Endodermal cell (in vitro differentiated cells): ENCODE results near the gene FOLR3. TPM values are rescaled to one million over a fixed set of nuclear protein-coding genes. Genes with fewer than 3 reads are reported as not detected.
"Not testable (repeated sequence)": the region's sequence is repeated elsewhere in the genome, so short reads cannot be mapped to it uniquely, and the experiment has no call there.

ENCODE experiments used
- DNase-seq: peaks from one replicate; pipeline ENCODE4 v3.0.0-alpha.2; 2017
- H3K27ac ChIP-seq: 2 replicates; pipeline ENCODE4 v1.5.1; 2013; ENCODE audit warnings: mild to moderate bottlenecking, low read depth, low read length, moderate library complexity
- H3K27me3 ChIP-seq: 2 replicates; pipeline ENCODE4 v1.6.1; 2013; ENCODE audit warnings: mild to moderate bottlenecking, low read length, moderate library complexity; ENCODE audit not compliant: insufficient read depth, control insufficient read depth, poor library complexity, severe bottlenecking
- H3K36me3 ChIP-seq: 2 replicates; pipeline ENCODE4 v1.7.0; 2013; ENCODE audit warnings: mild to moderate bottlenecking, low read length, moderate library complexity; ENCODE audit not compliant: control insufficient read depth, insufficient read depth
- H3K4me1 ChIP-seq: one replicate; pipeline ENCODE4 v1.7.0; 2013; ENCODE audit warnings: low read length; ENCODE audit not compliant: control insufficient read depth, insufficient read depth
- H3K4me3 ChIP-seq: 2 replicates; pipeline ENCODE4 v1.5.1; 2013; ENCODE audit warnings: mild to moderate bottlenecking, low read length, moderate library complexity
- H3K9ac ChIP-seq: 2 replicates; pipeline ENCODE4 v1.6.1; 2013; ENCODE audit warnings: mild to moderate bottlenecking, low read length, moderate library complexity; ENCODE audit not compliant: poor library complexity, severe bottlenecking; ENCODE audit errors: extremely low read depth
- H3K9me3 ChIP-seq: 2 replicates; pipeline ENCODE4 v1.6.1; 2013; ENCODE audit warnings: mild to moderate bottlenecking, low read length, moderate library complexity; ENCODE audit not compliant: control insufficient read depth
- H3K27ac Mint-ChIP-seq: 2 replicates; pipeline ENCODE4 v1.8.0; 2020; ENCODE audit warnings: mixed read lengths
- H3K27me3 Mint-ChIP-seq: 2 replicates; pipeline ENCODE4 v1.8.0; 2021; ENCODE audit warnings: mild to moderate bottlenecking, mixed read lengths; ENCODE audit not compliant: insufficient read depth
- H3K36me3 Mint-ChIP-seq: 2 replicates; pipeline ENCODE4 v1.8.0; 2020; ENCODE audit warnings: low read depth, mixed read lengths
- H3K4me1 Mint-ChIP-seq: 2 replicates; pipeline ENCODE4 v1.8.0; 2020; ENCODE audit warnings: mixed read lengths
- H3K4me3 Mint-ChIP-seq: 2 replicates; pipeline ENCODE4 v1.8.0; 2020; ENCODE audit warnings: mild to moderate bottlenecking, moderate library complexity, mixed read lengths
- H3K9me3 Mint-ChIP-seq: 2 replicates; pipeline ENCODE4 v1.8.0; 2020; ENCODE audit warnings: mild to moderate bottlenecking, mixed read lengths
- WGBS, 2 experiments: methylation state at CpG; one replicate each; pipeline versions ENCODE4 v1.1.5 to v1.1.7; 2013; ENCODE audit warnings: missing lambda C conversion rate in 2 of 2, mixed read lengths in 1 of 2; ENCODE audit not compliant: insufficient coverage in 1 of 2, insufficient read length in 1 of 2; 5-methylcytosine and 5-hydroxymethylcytosine counted together
- total RNA-seq, 2 donors: library from RNA; stranded (reverse); fragmentation: NEBNext Ultra II Directional in 1 of 2; extraction: Animal tissue kit (Norgen Biotek cat#: 25700) in 1 of 2; gene quantifications; 2 replicates in 1 of 2; 3 replicates in 1 of 2; pipeline ENCODE4 v1.2.1, GENCODE V29; 2021
- TF ChIP-seq, protein P1 (sequence below): fragments of 200-600 bp; sonication (generic); conservative IDR thresholded peaks from 2 replicates; pipeline ENCODE4 v1.5.0; 2021; ENCODE audit warnings: antibody characterized with exemption, mild to moderate bottlenecking

Gene FOLR3
- total RNA-seq, 2 donors from 2014 or later: not detected

DNA sequence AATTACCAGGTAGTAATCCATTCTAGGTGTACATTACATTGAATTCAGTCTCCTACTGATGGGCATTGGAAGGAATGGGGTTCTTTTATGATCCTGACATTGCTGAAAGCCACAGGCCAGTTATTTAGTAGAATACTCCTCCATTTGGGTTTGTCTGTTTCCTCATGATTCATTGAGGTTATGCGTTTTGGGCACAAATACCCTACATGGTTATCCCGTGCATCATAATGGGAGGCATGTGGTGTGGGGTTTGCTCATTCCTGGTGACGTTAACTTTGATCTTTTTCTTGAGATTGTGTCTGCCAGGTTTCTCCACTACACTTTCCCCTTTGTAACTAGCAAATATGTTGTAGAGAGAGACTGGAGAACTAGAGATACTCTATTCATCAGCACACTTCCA is 5.5 kb downstream of the FOLR3 start:
- Histone ChIP-seq H3K9me3 (no peaks in the 10 kb centered on the region), H3K4me3 (no peak overlapping the region), H3K36me3 (no peaks in the 10 kb centered on the region), H3K4me1 (no peaks in the 10 kb centered on the region), H3K9ac (no peak overlapping the region), H3K27ac (no peak overlapping the region), H3K27me3 (no peaks in the 10 kb centered on the region)
- H3K36me3 Mint-ChIP-seq: no peaks in the 10 kb centered on the region
- no peak overlapping the region for H3K4me3 Mint-ChIP-seq
- DNase-seq: no peak
- H3K4me1 Mint-ChIP-seq: no peaks in the 10 kb centered on the region
- TF ChIP-seq, protein P1, sequence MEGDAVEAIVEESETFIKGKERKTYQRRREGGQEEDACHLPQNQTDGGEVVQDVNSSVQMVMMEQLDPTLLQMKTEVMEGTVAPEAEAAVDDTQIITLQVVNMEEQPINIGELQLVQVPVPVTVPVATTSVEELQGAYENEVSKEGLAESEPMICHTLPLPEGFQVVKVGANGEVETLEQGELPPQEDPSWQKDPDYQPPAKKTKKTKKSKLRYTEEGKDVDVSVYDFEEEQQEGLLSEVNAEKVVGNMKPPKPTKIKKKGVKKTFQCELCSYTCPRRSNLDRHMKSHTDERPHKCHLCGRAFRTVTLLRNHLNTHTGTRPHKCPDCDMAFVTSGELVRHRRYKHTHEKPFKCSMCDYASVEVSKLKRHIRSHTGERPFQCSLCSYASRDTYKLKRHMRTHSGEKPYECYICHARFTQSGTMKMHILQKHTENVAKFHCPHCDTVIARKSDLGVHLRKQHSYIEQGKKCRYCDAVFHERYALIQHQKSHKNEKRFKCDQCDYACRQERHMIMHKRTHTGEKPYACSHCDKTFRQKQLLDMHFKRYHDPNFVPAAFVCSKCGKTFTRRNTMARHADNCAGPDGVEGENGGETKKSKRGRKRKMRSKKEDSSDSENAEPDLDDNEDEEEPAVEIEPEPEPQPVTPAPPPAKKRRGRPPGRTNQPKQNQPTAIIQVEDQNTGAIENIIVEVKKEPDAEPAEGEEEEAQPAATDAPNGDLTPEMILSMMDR: no peak
- peaks cover 19% of the 10 kb centered on the region for H3K27me3 Mint-ChIP-seq
- no peak overlapping the region for H3K27ac Mint-ChIP-seq
- no peaks in the 10 kb centered on the region for H3K9me3 Mint-ChIP-seq
- WGBS, 2 experiments: 65% methylated on average over 3 of the region's 3 CpGs; no CpG with 5 or more reads in 1 of the 2 experiments

- H3K9me3 Mint-ChIP-seq, H3K36me3 ChIP-seq, H3K9ac ChIP-seq, H3K4me3 ChIP-seq, H3K4me1 ChIP-seq, H3K4me1 Mint-ChIP-seq, H3K9me3 ChIP-seq, DNase-seq, H3K27ac ChIP-seq, H3K27ac Mint-ChIP-seq, H3K4me3 Mint-ChIP-seq, H3K36me3 Mint-ChIP-seq, H3K27me3 ChIP-seq: not testable (repeated sequence)
- WGBS, 2 experiments: 92% methylated on average over 1 of the region's 1 CpG; no CpG with 5 or more reads in 1 of the 2 experiments
- peaks cover 23% of the 10 kb centered on the region for H3K27me3 Mint-ChIP-seq
Measured at GRCh38 chr11:72142086-72142485, 6.6 kb downstream of the FOLR3 start.

GRCh38 chr11:72142543-72142942 is 7.0 kb downstream of the FOLR3 start:
- not testable (repeated sequence) for DNase-seq, H3K4me3 ChIP-seq, H3K9me3 Mint-ChIP-seq, H3K36me3 Mint-ChIP-seq, H3K9me3 ChIP-seq, H3K4me3 Mint-ChIP-seq, H3K4me1 Mint-ChIP-seq, H3K9ac ChIP-seq, H3K27ac ChIP-seq, H3K27me3 ChIP-seq, H3K27ac Mint-ChIP-seq, H3K4me1 ChIP-seq, H3K36me3 ChIP-seq
- peaks cover 24% of the 10 kb centered on the region for H3K27me3 Mint-ChIP-seq
- no CpG with 5 or more reads among the region's 1 CpG for WGBS, 2 experiments

DNA sequence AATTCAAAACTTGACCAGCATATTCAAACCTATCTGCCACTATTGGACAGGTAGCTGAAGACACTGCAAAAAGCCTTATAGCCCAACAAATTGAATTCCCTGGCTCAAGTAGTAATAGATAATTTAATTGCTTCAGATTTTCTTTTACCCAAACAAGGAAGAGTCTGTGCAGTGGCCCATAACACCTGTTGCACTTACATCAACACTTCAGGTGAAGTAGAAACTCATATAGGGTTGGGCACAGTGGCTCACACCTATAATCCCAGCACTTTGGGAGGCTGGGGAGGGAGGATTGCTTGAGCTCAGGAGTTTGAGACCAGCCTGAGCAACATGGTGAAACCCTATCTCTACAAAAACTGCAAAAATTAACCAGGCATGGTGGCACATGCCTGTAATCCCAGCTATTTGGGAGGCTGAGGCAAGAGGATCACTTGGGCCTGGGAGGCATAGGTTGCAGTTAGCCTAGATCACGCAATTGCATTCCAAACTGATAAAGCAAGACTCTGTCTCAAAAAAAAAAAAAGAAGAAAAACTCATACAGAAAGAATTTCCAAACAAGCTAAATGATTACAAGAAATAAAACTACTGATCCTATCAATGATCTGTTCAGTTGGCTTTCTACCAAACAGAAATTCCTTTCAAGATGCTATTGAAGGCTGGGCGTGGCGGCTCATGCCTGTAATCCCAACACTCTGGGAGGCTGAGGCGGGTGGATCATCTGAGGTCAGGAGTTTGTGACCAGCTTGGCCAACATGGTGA is 9.5 kb downstream of the FOLR3 start:
- Mint-ChIP-seq H3K4me1 (no peaks in the 10 kb centered on the region), H3K27me3 (peaks cover 21% of the 10 kb centered on the region), H3K9me3 (no peaks in the 10 kb centered on the region), H3K27ac (no peak overlapping the region), H3K36me3 (no peaks in the 10 kb centered on the region), H3K4me3 (no peak overlapping the region)
- H3K36me3 ChIP-seq: no peaks in the 10 kb centered on the region
- H3K4me1 ChIP-seq: no peaks in the 10 kb centered on the region
- no peak overlapping the region for H3K9ac ChIP-seq
- 81 to 90% methylated on average over 4 of the region's 4 CpGs for WGBS, 2 experiments
- no peak for DNase-seq
- no peak overlapping the region for H3K27ac ChIP-seq
- H3K27me3 ChIP-seq: no peaks in the 10 kb centered on the region
- TF ChIP-seq, protein P1: no peak
- no peaks in the 10 kb centered on the region for H3K9me3 ChIP-seq
- no peak overlapping the region for H3K4me3 ChIP-seq
